Stimulated activated CD4-positive, alpha-beta T cell treated with anti-CD3 and anti-CD28 coated beads, TNF-alpha, amount 100 ng/mL, for 24 hours (primary cell): Measurements from ENCODE around the gene MTO1.
"Not testable (repeated sequence)": the region's sequence is repeated elsewhere in the genome, so short reads cannot be mapped to it uniquely, and the experiment has no call there.

Experiments
- DNase-seq, 3 experiments: peaks; one replicate each; pipeline ENCODE4 v3.0.0-alpha.2; 2020; ENCODE audit warnings: low read depth in 3 of 3

MTO1 gene

GRCh38 chr6:73503027-73503772, 41.7 kb downstream of the MTO1 start:
- no peak for DNase-seq

- no peak for DNase-seq
Measured at GRCh38 chr6:73504160-73504559, 42.6 kb downstream of the MTO1 start.

DNA sequence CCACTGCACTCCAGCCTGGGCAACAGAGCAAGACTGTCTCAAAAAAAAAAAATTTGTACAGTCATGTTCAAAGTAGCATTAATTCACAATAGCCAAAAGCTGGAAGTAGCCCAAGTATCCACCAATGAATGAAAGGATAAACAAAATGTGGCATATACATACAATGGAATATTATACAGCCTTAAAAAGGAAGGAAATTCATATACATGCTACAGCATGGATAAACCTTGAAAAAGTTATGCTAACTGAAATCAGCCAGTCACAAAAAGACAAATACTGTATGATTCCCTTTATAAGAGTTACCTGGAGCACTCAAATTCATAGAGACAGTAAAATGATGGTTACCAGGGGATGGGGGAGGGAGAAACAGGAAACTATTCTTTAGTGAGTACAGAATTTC, 43.6 kb downstream of the MTO1 start:
- no peak for DNase-seq

GRCh38 chr6:73505705-73506104, 44.2 kb downstream of the MTO1 start:
- not testable (repeated sequence) for DNase-seq

DNA sequence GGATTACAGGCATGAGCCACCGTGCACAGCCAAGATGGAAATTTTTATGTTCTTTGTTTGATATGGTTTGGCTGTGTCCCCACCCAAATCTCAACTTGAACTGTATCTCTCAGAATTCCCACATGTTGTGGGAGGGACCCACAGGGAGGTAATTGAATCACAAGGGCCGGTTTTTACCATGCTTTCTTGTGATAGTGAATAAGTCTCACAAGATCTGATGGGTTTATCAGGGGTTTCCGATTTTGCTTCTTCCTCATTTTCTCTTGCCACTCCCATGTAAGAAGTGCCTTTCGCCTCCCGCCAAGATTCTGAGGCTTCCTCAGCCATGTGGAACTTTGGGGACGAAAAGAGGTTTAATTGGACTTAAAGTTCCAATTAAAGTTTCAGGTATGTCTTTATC, 44.7 kb downstream of the MTO1 start:
- no peak for DNase-seq

DNA sequence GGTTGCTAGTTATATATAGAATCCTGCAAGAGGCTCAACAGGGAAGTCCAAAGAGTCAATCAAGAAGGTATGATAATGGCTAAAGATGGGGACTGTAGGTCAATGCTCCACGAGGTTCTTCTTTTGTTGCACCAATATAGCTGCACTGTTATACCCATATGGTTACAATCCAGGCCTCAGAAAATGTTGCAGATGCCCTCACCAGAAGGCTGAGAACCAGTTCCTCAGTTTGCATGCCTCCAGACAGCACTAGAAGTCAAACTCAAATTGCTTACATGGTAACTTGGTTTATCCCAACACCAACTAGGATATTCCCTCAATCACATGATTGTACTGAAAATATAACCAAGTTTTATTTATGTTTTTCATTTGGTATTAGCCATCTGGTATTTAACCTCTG, 47.2 kb downstream of the MTO1 start:
- no peak for DNase-seq

DNA sequence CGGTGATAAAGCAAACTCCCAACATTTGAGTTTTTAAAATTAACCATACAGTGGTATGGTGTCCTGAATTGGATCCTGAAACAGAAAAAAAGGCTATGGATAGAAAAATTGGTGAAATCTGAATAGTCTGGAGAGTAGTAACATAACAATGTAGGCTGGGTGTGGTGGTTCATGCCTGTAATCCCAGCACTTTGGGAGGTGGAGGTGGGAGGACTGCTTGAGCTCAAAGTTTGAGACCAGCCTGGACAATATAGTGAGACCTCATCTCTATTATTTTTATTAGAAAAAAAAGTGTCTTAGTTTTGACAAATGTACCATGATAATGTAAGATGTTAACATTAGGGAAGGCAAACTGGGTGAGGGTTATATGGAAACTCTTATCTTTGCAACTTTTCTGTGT, 48.3 kb downstream of the MTO1 start:
- DNase-seq = no peak

- DNase-seq = no peak
Measured at GRCh38 chr6:73511796-73512195, 50.3 kb downstream of the MTO1 start.

- no peak for DNase-seq
Measured at GRCh38 chr6:73513496-73513854, 51.9 kb downstream of the MTO1 start.

GRCh38 chr6:73514746-73515110, 53.2 kb downstream of the MTO1 start:
- DNase-seq = peak in 1 of 3 experiments; percentile 31

- peak in 1 of 3 experiments; percentile 29 for DNase-seq
Measured at GRCh38 chr6:73515204-73515655, 53.7 kb downstream of the MTO1 start.

- DNase-seq = no peak
Measured at GRCh38 chr6:73516514-73517489, 55.3 kb downstream of the MTO1 start.

GRCh38 chr6:73518100-73518981, 56.8 kb downstream of the MTO1 start:
- not testable (repeated sequence) for DNase-seq

GRCh38 chr6:73518982-73519881, 57.7 kb downstream of the MTO1 start:
- DNase-seq = not testable (repeated sequence)

- DNase-seq = peak; percentile 71 to 81 (median 78)
Measured at GRCh38 chr6:73519926-73520687, 58.6 kb downstream of the MTO1 start.

- peak; percentile 99 to 100 (median 100) for DNase-seq
Measured at GRCh38 chr6:73520688-73521350, 59.3 kb downstream of the MTO1 start, which contains the start of gene EEF1A1. TSS of gene EEF1A1 (minus strand) at chr6:73521032. CDS start at chr6:73520026, 1,006 bp downstream.

DNA sequence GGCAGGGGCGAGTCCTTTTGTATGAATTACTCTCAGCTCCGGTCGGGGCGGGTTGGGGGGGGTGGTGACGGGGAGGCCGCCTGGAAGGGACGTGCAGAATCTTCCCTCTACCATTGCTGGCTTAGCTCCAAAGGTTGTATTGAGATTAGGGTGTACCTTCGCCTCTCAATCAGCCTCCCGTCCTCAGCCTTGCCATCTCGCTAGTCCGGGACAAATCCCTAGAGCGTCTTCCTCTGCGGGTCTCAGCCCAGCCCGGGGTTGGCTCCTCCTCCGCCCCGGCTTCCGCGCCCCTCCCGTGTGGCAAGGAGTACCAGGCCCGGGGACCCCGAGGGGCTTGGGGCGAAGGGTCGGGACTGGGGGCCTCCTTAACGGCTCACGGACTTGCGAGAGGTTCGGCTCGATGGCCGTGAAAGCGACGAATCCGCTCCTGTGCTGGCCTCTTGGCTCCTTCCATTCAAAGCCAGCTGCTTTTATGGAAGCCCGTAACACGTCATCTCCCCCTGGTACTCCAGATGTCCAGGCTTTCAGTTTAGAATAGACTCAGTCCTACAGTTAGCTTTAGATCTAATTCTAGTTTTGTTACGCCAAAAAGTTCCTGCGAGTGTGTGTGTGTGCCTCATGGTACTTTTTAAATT, 59.9 kb downstream of the MTO1 start:
- DNase-seq = peak in 1 of 3 experiments; percentile 69

- DNase-seq = peak in 2 of 3 experiments; percentile 66 to 78
Measured at GRCh38 chr6:73523434-73524123, 62.0 kb downstream of the MTO1 start.
